Common myeloid progenitor, CD34-positive (primary cell): ENCODE results near the gene BLOC1S3. TPM values are rescaled to one million over a fixed set of nuclear protein-coding genes. Genes with fewer than 3 reads are reported as not detected.

ENCODE experiments used
- CTCF ChIA-PET: fragments of 350-600 bp; sonication (Branson Sonifier 250); formaldehyde crosslinking; loops from one replicate; lab custom pipeline; 2021; ENCODE audit warnings: antibody characterized with exemption; lab: Charles Lee
- POLR2A ChIA-PET: fragments of 350-600 bp; sonication (Branson Sonifier 250); formaldehyde crosslinking; loops from one replicate; lab custom pipeline; 2021; ENCODE audit warnings: antibody characterized with exemption; lab: Charles Lee
- DNase-seq, 3 donors: peaks; one replicate each; pipeline versions ENCODE4 v3.0.0 to v3.0.0-alpha.2; 2013
- H3K27ac ChIP-seq, 2 experiments: 1 replicate in 1 of 2; 2 replicates in 1 of 2; pipeline ENCODE4 v1.7.0; 2013; ENCODE audit warnings: inconsistent platforms in 2 of 2, low read length in 2 of 2, mild to moderate bottlenecking in 2 of 2, low read depth in 1 of 2, moderate library complexity in 1 of 2; ENCODE audit not compliant: severe bottlenecking in 2 of 2, insufficient read depth in 1 of 2, poor library complexity in 1 of 2
- H3K27me3 ChIP-seq, 5 experiments: replicated peaks in 2 of 5; 1 replicate in 3 of 5; 2 replicates in 2 of 5; pipeline versions ENCODE4 v1.6.1 to v1.7.0; 2013; ENCODE audit warnings: low read length in 4 of 5, mild to moderate bottlenecking in 2 of 5, moderate library complexity in 2 of 5, inconsistent platforms in 1 of 5; ENCODE audit not compliant: insufficient read depth in 5 of 5, control insufficient read depth in 4 of 5
- H3K36me3 ChIP-seq, 4 experiments: 1 replicate in 2 of 4; 2 replicates in 2 of 4; pipeline versions ENCODE4 v1.6.1 to v1.7.0; 2013; ENCODE audit warnings: low read length in 3 of 4, control low read depth in 1 of 4, mild to moderate bottlenecking in 1 of 4; ENCODE audit not compliant: control insufficient read depth in 4 of 4, insufficient read depth in 4 of 4
- H3K4me1 ChIP-seq, 4 experiments: 1 replicate in 3 of 4; 2 replicates in 1 of 4; pipeline versions ENCODE4 v1.6.1 to v1.7.1; 2013; ENCODE audit warnings: low read length in 3 of 4, mild to moderate bottlenecking in 3 of 4, control low read depth in 1 of 4, inconsistent platforms in 1 of 4, moderate library complexity in 1 of 4; ENCODE audit not compliant: control insufficient read depth in 4 of 4, insufficient read depth in 4 of 4; ENCODE audit errors: control extremely low read depth in 1 of 4
- H3K4me3 ChIP-seq, 7 experiments: 1 replicate in 4 of 7; 2 replicates in 3 of 7; pipeline versions ENCODE4 v1.5.1 to v1.7.0; 2013; ENCODE audit warnings: mild to moderate bottlenecking in 7 of 7, low read length in 6 of 7, moderate library complexity in 6 of 7, inconsistent platforms in 2 of 7, low read depth in 2 of 7, control low read depth in 1 of 7; ENCODE audit not compliant: insufficient read depth in 4 of 7, control insufficient read depth in 1 of 7; ENCODE audit errors: extremely low read depth in 1 of 7
- H3K9me3 ChIP-seq, 5 experiments: 1 replicate in 4 of 5; 2 replicates in 1 of 5; pipeline versions ENCODE4 v1.6.1 to v1.7.1; 2013; ENCODE audit warnings: low read length in 4 of 5, mild to moderate bottlenecking in 2 of 5, inconsistent platforms in 1 of 5, low read depth in 1 of 5, moderate library complexity in 1 of 5; ENCODE audit not compliant: control insufficient read depth in 4 of 5, insufficient read depth in 2 of 5; ENCODE audit errors: control extremely low read depth in 1 of 5
- WGBS: methylation state at CpG from one replicate; pipeline ENCODE4 v1.1.5; 2013; ENCODE audit not compliant: insufficient coverage; 5-methylcytosine and 5-hydroxymethylcytosine counted together
- polyA plus RNA-seq: library from polyadenylated mRNA; unstranded; fragments of 120-200 nt; gene quantifications from one replicate; pipeline ENCODE4 v1.2.1, GENCODE V29; 2013

Gene BLOC1S3
- 2.2 TPM for polyA plus RNA-seq

GRCh38 chr19:45178262-45179071 is at the start of gene BLOC1S3:
Gene BLOC1S3 (plus strand): TSS chr19:45178784. CDS start chr19:45179297, 513 bp downstream.
- no peaks in the 10 kb centered on the region for H3K9me3 ChIP-seq
- 0% methylated on average over 49 of the region's 51 CpGs for WGBS
- ChIA-PET POLR2A (interaction anchor here (0.9 to 1.4 kb wide), 5 partner anchors 9 to 87 kb away, joined by 3 to 9 read pairs (median 4); no protein-coding TSS in a partner anchor), CTCF (interaction anchor here (0.9 to 2.0 kb wide), 10 partner anchors 10 to 91 kb away, joined by 3 to 9 read pairs (median 4); partner anchors contain the start of gene NKPD1)
- peaks cover 0 to 8% (median 4%) of the 10 kb centered on the region in 4 experiments for H3K36me3 ChIP-seq
- peaks cover 0 to 43% (median 32%) of the 10 kb centered on the region in 4 experiments for H3K4me1 ChIP-seq
- peak; percentile 100 for DNase-seq
- peak within 1 kb of the TSS; percentile 78 to 92 for H3K27ac ChIP-seq
- no peaks in the 10 kb centered on the region for H3K27me3 ChIP-seq
- H3K4me3 ChIP-seq = peak within 1 kb of the TSS; percentile 79 to 98 (median 96)

GRCh38 chr19:45128806-45129205 is 49.8 kb upstream of the BLOC1S3 start:
- no peak for DNase-seq
- ChIA-PET POLR2A (no interaction called here), CTCF (interaction anchor here (1.0 to 1.3 kb wide), 2 partner anchors 31 to 125 kb away, joined by 3 read pairs; no protein-coding TSS in a partner anchor)
- Histone ChIP-seq H3K27me3 (no peaks in the 10 kb centered on the region), H3K4me1 (peaks cover 0 to 9% (median 6%) of the 10 kb centered on the region in 4 experiments), H3K9me3 (no peaks in the 10 kb centered on the region), H3K4me3 (no peak overlapping the region), H3K27ac (no peak overlapping the region), H3K36me3 (peaks cover 0 to 4% (median 1%) of the 10 kb centered on the region in 4 experiments)
- WGBS = 93% methylated on average over 4 of the region's 5 CpGs

- Histone ChIP-seq H3K36me3 (peaks cover 0 to 6% (median 2%) of the 10 kb centered on the region in 4 experiments), H3K4me3 (no peak overlapping the region), H3K9me3 (no peaks in the 10 kb centered on the region), H3K27ac (no peak overlapping the region), H3K4me1 (peaks cover 0 to 9% (median 6%) of the 10 kb centered on the region in 4 experiments), H3K27me3 (no peaks in the 10 kb centered on the region)
- ChIA-PET POLR2A (no interaction called here), CTCF (interaction anchor here (0.9 to 1.8 kb wide), 3 partner anchors 13 to 52 kb away, joined by 4 to 5 read pairs (median 4); no protein-coding TSS in a partner anchor)
- 98% methylated on average over 11 of the region's 13 CpGs for WGBS
- no peak for DNase-seq
Observed at GRCh38 chr19:45130236-45130635, 48.3 kb upstream of the BLOC1S3 start.

GRCh38 chr19:45130888-45131615 is 47.5 kb upstream of the BLOC1S3 start:
- no peak overlapping the region for H3K27ac ChIP-seq
- H3K4me3 ChIP-seq = no peak overlapping the region
- DNase-seq = peak in 2 of 3 donors; percentile 24 to 26
- H3K27me3 ChIP-seq = no peaks in the 10 kb centered on the region
- POLR2A ChIA-PET = interaction anchor here (0.5 kb wide), 1 partner anchor 198 kb away, joined by 3 read pairs; no protein-coding TSS in a partner anchor
- H3K9me3 ChIP-seq = no peaks in the 10 kb centered on the region
- CTCF ChIA-PET = interaction anchor here (0.7 to 1.8 kb wide), 9 partner anchors 7 to 111 kb away, joined by 3 to 5 read pairs (median 4); no protein-coding TSS in a partner anchor
- 94% methylated on average over 10 of the region's 13 CpGs for WGBS
- peaks cover 0 to 4% (median 3%) of the 10 kb centered on the region in 4 experiments for H3K4me1 ChIP-seq
- H3K36me3 ChIP-seq = peaks cover 0 to 8% (median 2%) of the 10 kb centered on the region in 4 experiments

GRCh38 chr19:45133661-45134060 is 44.9 kb upstream of the BLOC1S3 start:
- ChIA-PET POLR2A (interaction anchor here (1.2 kb wide), 1 partner anchor 17 kb away, joined by 3 read pairs; no protein-coding TSS in a partner anchor), CTCF (interaction anchor here (1.1 kb wide), 1 partner anchor 15 kb away, joined by 3 read pairs; no protein-coding TSS in a partner anchor)
- no peaks in the 10 kb centered on the region for H3K27me3 ChIP-seq
- WGBS = 97% methylated on average over 7 of the region's 8 CpGs
- no peaks in the 10 kb centered on the region for H3K9me3 ChIP-seq
- peaks cover 0 to 10% (median 2%) of the 10 kb centered on the region in 4 experiments for H3K36me3 ChIP-seq
- no peak overlapping the region for H3K4me3 ChIP-seq
- no peak for DNase-seq
- no peak overlapping the region for H3K27ac ChIP-seq
- peaks cover 0 to 6% (median 0%) of the 10 kb centered on the region in 4 experiments for H3K4me1 ChIP-seq

GRCh38 chr19:45135176-45135885 is 43.3 kb upstream of the BLOC1S3 start:
- H3K4me1 ChIP-seq = peaks cover 0 to 6% (median 0%) of the 10 kb centered on the region in 4 experiments
- H3K27me3 ChIP-seq = no peaks in the 10 kb centered on the region
- CTCF ChIA-PET = interaction anchor here (0.6 to 1.8 kb wide), 5 partner anchors 9 to 183 kb away, joined by 3 to 5 read pairs (median 5); partner anchors contain the start of genes BLOC1S3 and TRAPPC6A
- POLR2A ChIA-PET = no interaction called here
- H3K27ac ChIP-seq = no peak overlapping the region
- no peak for DNase-seq
- H3K4me3 ChIP-seq = no peak overlapping the region
- peaks cover 0 to 10% (median 1%) of the 10 kb centered on the region in 4 experiments for H3K36me3 ChIP-seq
- WGBS = 98% methylated on average over 15 of the region's 21 CpGs
- no peaks in the 10 kb centered on the region for H3K9me3 ChIP-seq
